K562 (cell line): ENCODE measurements around the gene IL10. TPM values are rescaled to one million over a fixed set of nuclear protein-coding genes. Genes with fewer than 3 reads are reported as not detected.

Experiments used
- BACH1 ChIP-seq: fragments of 200-800 bp; sonication (Bioruptor generic); IDR thresholded peaks from 2 replicates; pipeline ENCODE4 v1.6.1; 2016; ENCODE audit warnings: missing genetic modification characterization, missing compliant biosample characterization
- E2F8 ChIP-seq: fragments of 450-650 bp; IDR thresholded peaks from 2 replicates; pipeline ENCODE4 v1.7.1; 2018; ENCODE audit warnings: mild to moderate bottlenecking, low read depth; ENCODE audit not compliant: partially characterized antibody
- EGR1 ChIP-seq: fragments of 450-650 bp; conservative IDR thresholded peaks from 2 replicates; pipeline ENCODE4 v1.6.1; 2017; ENCODE audit warnings: mild to moderate bottlenecking
- HMG20B ChIP-seq: fragments of 250-450 bp; sonication (Bioruptor Pico); IDR thresholded peaks from 2 replicates; pipeline ENCODE4 v1.5.0; 2021; ENCODE audit warnings: mild to moderate bottlenecking
- IRF2 ChIP-seq: sonication (generic); formaldehyde crosslinking; IDR thresholded peaks from 2 replicates; pipeline ENCODE4 v1.8.1; 2022; ENCODE audit warnings: mild to moderate bottlenecking, missing genetic modification reagents
- JUN ChIP-seq, 2 experiments: sonication (generic) in 1 of 2; formaldehyde crosslinking in 1 of 2; IDR thresholded peaks; 2 replicates each; pipeline versions ENCODE4 v1.6.1 to v1.8.0; 2012 to 2022; ENCODE audit warnings: borderline replicate concordance in 2 of 2, mild to moderate bottlenecking in 2 of 2, improper control_type of control experiment in 1 of 2, low read depth in 1 of 2, low read length in 1 of 2, missing genetic modification reagents in 1 of 2
- NFE2 ChIP-seq: IDR thresholded peaks from 2 replicates; pipeline ENCODE4 v1.6.1; 2014; ENCODE audit warnings: antibody characterized with exemption, low read depth
- POLR2AphosphoS5 ChIP-seq: IDR thresholded peaks from 2 replicates; pipeline ENCODE4 v1.6.1; 2011; ENCODE audit warnings: mild to moderate bottlenecking, low read depth, low read length, moderate library complexity; ENCODE audit not compliant: control insufficient read depth, insufficient read depth
- RB1 ChIP-seq: fragments of 450-650 bp; IDR thresholded peaks from 2 replicates; pipeline ENCODE4 v1.6.1; 2017; ENCODE audit warnings: low read depth, mild to moderate bottlenecking
- SPI1 ChIP-seq: IDR thresholded peaks from 2 replicates; pipeline ENCODE4 v1.6.1; 2011; ENCODE audit warnings: low read depth, low read length, control low read depth, borderline replicate concordance
- SREBF2 ChIP-seq: sonication (generic); formaldehyde crosslinking; IDR thresholded peaks from 2 replicates; pipeline ENCODE4 v1.4.0; 2020; ENCODE audit warnings: mild to moderate bottlenecking, missing genetic modification reagents
- STAT6 ChIP-seq: sonication (generic); formaldehyde crosslinking; IDR thresholded peaks from 2 replicates; pipeline ENCODE4 v1.8.1; 2023; ENCODE audit warnings: mild to moderate bottlenecking, missing genetic modification reagents
- TFAP4 ChIP-seq: sonication (generic); formaldehyde crosslinking; IDR thresholded peaks from 2 replicates; pipeline ENCODE4 v1.8.0; 2022; ENCODE audit warnings: missing genetic modification reagents, mild to moderate bottlenecking, moderate library complexity, borderline replicate concordance
- ZNF398 ChIP-seq: fragments of 250-450 bp; sonication (Bioruptor Pico); IDR thresholded peaks from 2 replicates; pipeline ENCODE4 v1.8.0; 2021; ENCODE audit warnings: moderate library complexity, mild to moderate bottlenecking, inconsistent platforms
- ZNF436 ChIP-seq: fragments of 250-450, 450-650 bp; sonication (Bioruptor Pico); formaldehyde crosslinking; IDR thresholded peaks from 2 replicates; pipeline ENCODE4 v1.7.0; 2020; ENCODE audit warnings: mild to moderate bottlenecking
- ZNF766 ChIP-seq: fragments of 200-800 bp; sonication (Bioruptor generic); conservative IDR thresholded peaks from 2 replicates; pipeline ENCODE4 v1.6.1; 2016; ENCODE audit warnings: missing genetic modification characterization, missing compliant biosample characterization
- polyA plus RNA-seq, 8 experiments: library from polyadenylated mRNA; depleted of rRNA in 4 of 8; stranded (reverse) in 5 of 8; unstranded in 3 of 8; fragments of >200 nt; fragmentation: Nextera tagmentation in 2 of 8; fragmentation: Illumina TruSeq in 1 of 8; extraction: Ambion mirVana in 2 of 8; extraction: Trizol in 1 of 8; gene quantifications; 2 replicates each; pipeline versions ENCODE4 v1.2.1 to v1.2.3, GENCODE V29; 2011 to 2014; ENCODE audit warnings: inconsistent platforms in 1 of 8, missing spikeins in 1 of 8
- total RNA-seq, 7 experiments: library from RNA; depleted of rRNA in 6 of 7; stranded (reverse); fragments of >200 nt in 6 of 7; fragmentation: Illumina TruSeq in 2 of 7; extraction: Trizol in 2 of 7; gene quantifications; 2 replicates each; pipeline versions ENCODE4 v1.2.1 to v1.2.3, GENCODE V29; 2011 to 2021; ENCODE audit warnings: low replicate concordance in 1 of 7

IL10 gene
- total and polyA plus RNA-seq, 9 of the 15 experiments (the other 6 are each of a cell fraction or from before 2014, with no cell fraction given), result 0.29 TPM; not detected in 8

- peak; percentile 45 for TF ChIP-seq TFAP4
- peak; percentile 67 for TF ChIP-seq NFE2
- no peak for TF ChIP-seq SREBF2 (CRISPR knock-in tag)
- 0 out of 2 replicates have a peak, but pooled peaks have one; percentile 14 for TF ChIP-seq EGR1
- peak; percentile 58; the same call in 1 of the 2 replicates for TF ChIP-seq ZNF766 (CRISPR knock-in tag)
- no peak for TF ChIP-seq POLR2AphosphoS5
- peak; percentile 49; the same call in 1 of the 2 replicates for TF ChIP-seq RB1
- no peak for TF ChIP-seq BACH1 (tag)
- TF ChIP-seq IRF2 (CRISPR knock-in tag), result no peak
- peak; percentile 88 for TF ChIP-seq E2F8
- TF ChIP-seq SPI1, result peak; percentile 87
- no peak for TF ChIP-seq HMG20B (CRISPR knock-in tag)
- TF ChIP-seq ZNF398 (CRISPR knock-in tag), result no peak
- peak; percentile 61; the same call in 1 of the 2 replicates for TF ChIP-seq JUN (IDR thresholded peaks at IDR 0.05; ENCODE audit: borderline replicate concordance, low read depth, low read length)
- TF ChIP-seq JUN (CRISPR knock-in tag; IDR thresholded peaks at IDR 0.05; ENCODE audit: borderline replicate concordance), result no peak
- no peak for TF ChIP-seq STAT6 (CRISPR knock-in tag)
- no peak for TF ChIP-seq ZNF436 (CRISPR knock-in tag)
Observed at GRCh38 chr1:206766251-206766856, 5.9 kb downstream of the IL10 start (continued).
